HG02852 (cell line): ENCODE measurements around the gene PLCXD1.

Experiments used
- ATAC-seq: cut with Tn5 transposase; IDR thresholded peaks from one replicate; pipeline ENCODE4 v1.9.1; 2021; ENCODE audit warnings: mild to moderate bottlenecking, moderate library complexity; ENCODE audit not compliant: unreplicated experiment

Gene PLCXD1

DNA sequence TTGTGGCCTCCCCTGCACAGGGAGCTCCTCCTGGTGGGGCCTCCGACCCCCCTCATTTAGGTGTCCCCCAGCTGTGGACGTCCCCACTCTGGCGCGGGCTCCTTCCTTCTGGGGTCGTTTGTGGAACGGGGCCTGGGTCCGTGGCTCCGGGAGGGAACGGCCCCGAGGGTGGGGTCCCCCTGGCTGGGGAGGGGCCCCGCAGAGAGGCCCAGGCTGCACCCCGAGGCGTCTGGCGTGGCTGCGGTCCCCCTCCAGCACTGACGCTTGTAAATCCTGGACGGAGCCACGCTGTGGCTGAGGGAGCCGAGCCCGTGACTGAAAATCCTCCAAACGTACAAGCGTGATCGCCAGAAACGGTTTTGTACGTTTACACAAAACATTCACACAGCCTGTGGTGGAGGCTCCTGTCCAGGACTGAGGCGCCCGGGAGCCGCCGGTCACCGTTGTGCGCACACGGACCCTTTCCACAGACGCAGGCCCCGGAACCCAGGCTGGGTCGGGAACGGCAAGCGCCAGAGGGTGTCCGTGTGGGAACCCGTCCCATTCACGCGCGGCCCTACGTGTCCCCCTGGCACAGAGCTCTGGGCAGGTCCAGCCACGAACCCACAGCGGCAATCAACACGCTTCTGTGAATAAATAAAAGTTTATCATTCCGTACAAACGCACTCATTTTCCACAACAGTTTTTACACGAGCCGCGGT is 52.6 kb downstream of the PLCXD1 start:
- no peak for ATAC-seq

- ATAC-seq = no peak
These were observed 53.2 kb downstream of the PLCXD1 start for GRCh38 chrX:334331-334891.

DNA sequence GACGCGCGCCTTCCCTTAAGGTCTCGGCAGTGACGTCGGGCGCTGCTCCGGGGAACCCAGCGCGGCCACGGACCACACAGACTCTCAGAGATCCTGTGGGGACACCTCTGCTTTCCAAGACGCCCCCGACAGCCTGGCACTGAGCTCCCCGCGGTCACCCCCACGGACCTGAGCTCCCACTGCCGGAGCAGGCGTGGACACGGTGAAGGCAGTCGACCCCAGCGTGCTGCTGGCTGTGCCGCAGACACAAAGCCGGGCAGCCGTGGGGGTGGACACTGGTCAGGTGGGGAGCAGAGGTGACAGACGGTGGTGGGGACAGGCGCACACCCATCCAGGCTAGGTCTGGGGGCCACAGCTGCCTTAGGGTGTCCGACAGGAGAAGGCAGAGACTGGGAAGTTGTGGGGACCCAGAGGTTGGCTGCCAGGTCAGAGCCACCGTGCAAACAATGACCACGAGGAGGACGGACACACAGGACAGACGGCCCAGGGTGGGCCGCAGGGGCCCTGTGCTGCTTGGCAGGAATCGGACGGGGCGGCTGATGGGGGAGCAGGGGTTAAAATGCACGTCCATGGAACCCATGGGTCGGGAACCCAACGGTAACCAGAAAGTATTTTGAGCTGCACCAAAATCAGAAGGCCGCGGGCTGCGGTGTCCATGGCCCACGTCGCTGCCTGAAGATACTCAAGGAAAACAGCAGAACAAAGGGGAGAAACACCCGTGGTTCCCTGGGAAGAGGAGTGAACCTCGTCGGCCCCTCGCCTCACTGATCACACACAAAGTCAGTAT is 54.0 kb downstream of the PLCXD1 start:
- no peak for ATAC-seq

DNA sequence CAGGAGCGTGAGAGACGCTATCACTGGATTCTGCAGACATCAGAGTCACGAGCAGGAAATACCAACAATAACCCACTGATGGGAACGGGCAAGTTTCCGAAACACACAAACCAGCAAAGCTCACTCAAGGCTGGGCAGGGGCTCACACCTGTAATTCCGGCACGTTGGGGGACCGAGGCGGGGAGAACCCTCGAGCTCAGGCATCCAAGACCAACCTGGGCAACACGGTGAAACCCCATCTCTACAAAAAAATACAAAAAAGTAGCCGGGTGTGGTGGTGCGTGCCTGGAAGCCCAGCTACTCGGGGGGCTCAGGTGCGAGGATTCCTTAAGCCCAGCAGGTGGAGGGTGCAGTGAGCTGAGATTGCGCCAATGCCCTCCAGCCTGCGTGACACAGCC is 54.6 kb downstream of the PLCXD1 start:
- ATAC-seq = no peak

- no peak for ATAC-seq
These were observed 55.0 kb downstream of the PLCXD1 start for GRCh38 chrX:336227-336626.

DNA sequence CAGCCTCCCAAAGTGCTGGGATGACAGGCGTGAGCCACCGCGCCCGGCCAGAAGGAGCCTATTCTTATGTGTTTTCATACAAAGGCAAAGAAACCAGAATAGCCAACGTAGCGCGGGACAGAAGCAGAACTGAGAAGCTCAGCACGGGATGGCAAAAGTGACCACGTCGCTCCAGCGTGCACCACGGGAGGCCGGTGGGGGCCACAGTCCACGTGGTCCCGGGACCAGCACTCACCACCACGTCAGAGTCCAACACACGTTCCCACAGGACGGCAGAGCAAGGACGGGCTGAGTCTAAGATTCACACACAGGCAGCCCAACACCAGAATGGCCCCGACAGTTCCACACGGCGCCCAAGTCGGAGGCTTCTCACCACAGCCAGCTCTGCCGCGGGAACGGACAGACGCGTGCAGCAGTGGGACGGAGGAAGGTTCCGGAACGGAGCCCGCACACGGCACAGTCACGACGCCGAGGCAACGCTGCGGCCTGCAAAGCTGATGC is 56.2 kb downstream of the PLCXD1 start:
- no peak for ATAC-seq

DNA sequence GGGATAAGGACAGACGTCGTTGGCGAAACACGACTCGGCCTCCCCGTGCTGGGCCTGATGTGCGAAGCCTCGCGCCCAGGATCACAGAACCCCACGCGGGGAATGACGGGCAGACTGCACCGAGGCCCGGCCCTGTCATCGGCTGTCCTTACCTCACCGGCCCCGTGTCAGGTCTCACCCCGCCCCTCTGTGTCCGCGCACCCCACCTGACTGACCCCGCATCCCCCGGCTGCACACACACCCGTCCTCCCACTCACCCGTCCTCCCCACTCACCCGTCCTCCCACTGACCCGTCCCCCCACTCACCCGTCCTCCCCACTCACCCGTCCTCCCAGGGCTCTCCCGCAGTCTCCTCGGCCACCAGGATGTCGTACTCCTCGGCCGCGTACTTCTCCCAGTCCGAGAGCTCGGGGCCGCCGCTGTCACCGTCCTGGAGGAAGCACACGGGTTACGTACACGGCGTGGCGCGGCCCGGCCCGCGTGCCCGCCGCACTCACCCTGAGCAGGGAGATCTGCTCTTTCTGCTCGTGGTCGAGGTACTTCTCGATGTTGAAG is 57.2 kb downstream of the PLCXD1 start:
- ATAC-seq = no peak

- ATAC-seq = no peak
These were observed 57.7 kb downstream of the PLCXD1 start for GRCh38 chrX:338836-339400.

DNA sequence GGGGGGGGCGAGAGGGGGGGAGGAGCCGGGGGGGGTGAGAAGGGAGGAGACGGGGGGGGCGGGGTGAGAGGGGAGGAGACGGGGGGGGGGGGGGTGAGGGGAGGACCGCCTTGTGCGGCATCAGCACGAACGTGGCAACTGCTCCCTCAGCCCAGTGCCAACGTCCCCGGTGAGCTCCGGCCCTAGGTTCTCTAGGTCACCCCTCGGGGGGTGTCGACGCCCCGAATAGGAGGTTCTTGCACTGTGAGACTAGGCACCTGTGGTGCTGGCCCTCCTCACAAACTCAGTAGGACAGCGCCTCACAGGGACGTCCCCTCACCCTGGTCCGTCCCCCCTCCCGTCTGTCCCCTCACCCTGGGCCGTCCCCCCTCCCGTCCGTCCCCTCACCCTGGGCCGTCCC is 58.9 kb downstream of the PLCXD1 start:
- ATAC-seq = no peak

- no peak for ATAC-seq
These were observed 59.7 kb downstream of the PLCXD1 start for GRCh38 chrX:340641-341423.

- ATAC-seq = no peak
These were observed 60.4 kb downstream of the PLCXD1 start for GRCh38 chrX:341541-342101.

GRCh38 chrX:344371-344901 is 63.3 kb downstream of the PLCXD1 start:
- no peak for ATAC-seq

- no peak for ATAC-seq
These were observed 64.1 kb downstream of the PLCXD1 start for GRCh38 chrX:345020-345925.

GRCh38 chrX:346034-346813 is 65.0 kb downstream of the PLCXD1 start:
- no peak for ATAC-seq

DNA sequence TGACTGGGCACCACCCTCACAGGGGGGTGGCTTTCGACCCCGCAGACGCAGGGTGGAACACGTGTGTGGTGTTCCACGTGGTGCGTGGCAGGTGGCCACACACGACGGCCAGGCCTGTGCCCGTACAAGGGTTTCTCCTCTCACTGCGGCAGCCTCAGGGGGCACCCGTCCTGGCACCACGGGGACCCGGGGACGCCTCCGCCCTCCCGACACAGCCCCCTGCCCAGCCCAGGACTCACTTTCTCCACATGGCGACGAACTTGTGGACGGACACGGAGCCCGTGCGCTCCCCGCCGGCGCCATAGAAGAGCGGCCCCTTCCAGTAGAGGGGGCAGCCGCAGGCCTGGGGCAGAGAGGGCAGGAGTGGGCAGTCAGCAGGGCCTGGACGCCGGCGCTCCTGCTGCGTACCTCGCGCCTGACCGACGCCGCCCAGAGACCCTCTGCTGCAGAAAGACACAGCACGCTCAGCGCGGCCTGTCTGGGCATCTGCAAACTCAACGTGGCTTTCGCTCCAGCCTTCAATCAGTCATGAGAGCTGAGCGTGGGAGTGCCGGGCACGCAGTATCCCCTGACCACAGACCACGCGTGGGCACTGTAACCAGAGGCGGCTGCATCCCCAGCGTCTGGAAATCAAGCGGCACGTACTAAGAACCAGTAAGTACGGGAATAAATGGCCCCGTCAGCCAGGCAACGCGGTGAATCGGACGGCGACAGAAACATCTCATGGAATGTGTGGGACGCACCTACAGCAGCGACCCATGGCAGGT is 66.4 kb downstream of the PLCXD1 start:
- ATAC-seq = no peak

DNA sequence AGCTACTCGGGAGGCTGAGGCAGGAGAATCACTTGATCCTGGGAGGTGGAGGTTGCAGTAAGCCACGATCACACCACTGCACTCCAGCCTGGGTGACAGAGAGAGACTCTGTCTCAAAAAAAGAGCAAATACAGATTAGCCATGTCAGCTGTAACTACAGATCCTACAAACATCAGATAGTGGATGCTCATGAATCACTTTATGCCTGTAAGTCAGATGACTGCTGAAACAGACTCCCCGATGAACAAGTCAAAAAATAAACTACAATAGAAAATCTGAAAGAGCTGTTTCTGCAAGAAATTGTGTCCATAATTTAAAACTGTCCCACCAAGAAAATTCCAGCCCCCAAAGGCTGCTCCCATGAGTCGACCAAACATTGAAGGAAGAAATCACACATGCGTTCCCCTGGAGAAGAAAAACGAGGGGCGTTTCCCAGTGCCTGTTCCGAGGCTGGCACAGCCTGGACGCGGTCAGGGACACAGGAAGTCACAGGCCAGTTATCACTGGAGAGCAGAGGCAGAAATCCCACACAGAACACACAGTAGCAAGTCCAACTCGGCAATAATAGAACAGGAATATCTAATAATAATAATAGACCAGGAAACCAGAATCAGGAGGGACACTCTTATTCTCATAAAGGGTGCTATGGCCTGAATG is 67.4 kb downstream of the PLCXD1 start:
- no peak for ATAC-seq

- no peak for ATAC-seq
These were observed 68.0 kb downstream of the PLCXD1 start for GRCh38 chrX:349196-349595.
